ENCODE results near the gene TANC1.

The TANC1 gene

DNA sequence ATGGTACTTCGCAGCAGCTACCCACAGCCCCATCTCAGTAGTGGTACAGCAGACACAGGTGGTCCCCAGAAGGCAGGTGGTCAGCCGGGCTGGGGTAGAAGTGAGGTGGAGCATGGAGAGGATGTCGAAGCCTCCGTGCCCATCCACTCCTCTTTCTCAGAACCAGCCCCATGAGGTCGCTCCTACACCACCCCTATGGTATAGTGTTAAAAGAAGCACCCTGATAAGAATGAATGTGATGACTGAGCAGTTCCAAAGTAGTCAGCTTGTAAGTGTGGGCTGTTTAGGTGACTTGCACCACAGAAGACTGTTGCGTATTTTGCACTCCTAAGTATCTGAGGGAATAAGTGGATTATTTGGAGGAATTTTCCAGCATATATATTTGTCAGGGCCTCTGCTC lies 206.7 kb downstream of the TANC1 start:
- peak in 1 of 2 donors; percentile 5 for DNase-seq

DNA sequence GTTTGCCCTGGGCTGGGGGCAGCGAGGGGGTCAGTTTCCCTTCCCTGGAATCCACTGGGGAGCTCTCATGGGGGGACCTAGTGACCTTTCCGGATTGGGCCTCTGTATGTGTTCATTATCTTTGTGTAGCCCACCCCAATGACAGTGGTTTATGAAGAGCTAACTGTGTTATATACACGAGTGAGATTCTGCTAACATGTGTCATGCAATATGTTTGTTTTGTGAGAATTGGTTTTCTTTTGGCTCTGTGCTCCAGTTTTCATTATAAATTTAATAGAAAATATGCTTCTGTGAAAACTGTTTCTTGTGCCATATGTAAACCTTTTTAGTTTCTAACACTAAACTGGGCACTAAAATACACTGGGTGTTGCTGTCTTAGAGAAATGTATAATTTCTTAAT lies 207.5 kb downstream of the TANC1 start:
- no peak for DNase-seq

DNA sequence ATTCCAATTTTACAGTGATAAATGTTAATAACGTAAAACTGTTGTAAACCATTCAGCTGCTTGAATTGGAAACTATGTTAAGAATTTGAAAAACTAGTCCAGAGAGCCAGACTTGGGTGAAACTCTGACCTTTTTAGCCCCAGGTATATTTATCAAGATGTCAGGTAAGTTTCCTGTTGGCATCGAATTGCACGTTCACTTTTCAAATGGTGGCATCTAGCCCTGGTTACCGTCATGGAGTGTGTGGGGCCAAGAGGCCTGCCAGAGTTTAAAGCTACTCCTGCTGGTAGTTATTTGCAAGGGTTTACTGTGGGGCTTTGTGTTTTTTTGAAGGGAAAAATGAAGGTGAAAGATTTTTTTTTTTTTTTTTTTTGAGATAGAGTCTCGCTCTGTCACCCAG lies 208.1 kb downstream of the TANC1 start:
- no peak for DNase-seq

DNA sequence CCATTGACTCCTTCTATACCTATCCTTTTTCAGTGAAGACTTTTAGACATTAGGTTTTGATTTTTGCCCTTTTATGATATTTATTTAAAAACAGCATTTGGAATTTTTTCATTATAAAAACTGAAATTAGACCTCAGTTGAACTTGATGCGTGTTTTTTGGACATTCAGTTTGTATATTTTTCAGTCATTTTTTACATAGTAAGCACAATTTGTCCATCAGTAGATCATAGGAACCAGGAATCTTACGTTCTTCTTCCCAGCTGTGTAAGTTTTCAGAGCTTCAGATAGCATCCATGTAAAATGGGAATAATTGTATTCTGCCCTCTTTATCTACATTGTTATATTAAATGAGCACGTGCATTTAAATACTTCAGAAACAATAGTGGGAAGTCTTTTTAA lies 208.9 kb downstream of the TANC1 start:
- no peak for DNase-seq

DNA sequence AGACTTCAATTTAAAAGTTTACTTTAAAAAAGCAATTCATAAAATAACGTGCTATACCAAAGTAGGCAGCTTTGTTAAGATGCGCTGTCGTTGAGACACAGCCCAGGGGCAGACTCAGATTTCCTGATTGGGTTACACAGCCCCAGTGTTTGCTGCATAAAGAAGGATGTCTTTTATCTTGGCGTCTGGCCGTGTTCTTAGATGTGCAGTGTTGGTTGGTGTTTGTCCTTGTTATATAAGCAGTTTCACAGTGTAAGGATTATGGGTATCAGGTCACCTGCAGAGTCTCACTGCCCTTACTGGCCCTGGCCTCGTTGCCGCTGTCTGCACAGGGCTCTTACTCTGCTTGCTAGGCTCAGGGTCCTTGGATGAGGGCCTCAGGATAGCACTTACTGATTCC lies 209.5 kb downstream of the TANC1 start:
- DNase-seq, result no peak

DNA sequence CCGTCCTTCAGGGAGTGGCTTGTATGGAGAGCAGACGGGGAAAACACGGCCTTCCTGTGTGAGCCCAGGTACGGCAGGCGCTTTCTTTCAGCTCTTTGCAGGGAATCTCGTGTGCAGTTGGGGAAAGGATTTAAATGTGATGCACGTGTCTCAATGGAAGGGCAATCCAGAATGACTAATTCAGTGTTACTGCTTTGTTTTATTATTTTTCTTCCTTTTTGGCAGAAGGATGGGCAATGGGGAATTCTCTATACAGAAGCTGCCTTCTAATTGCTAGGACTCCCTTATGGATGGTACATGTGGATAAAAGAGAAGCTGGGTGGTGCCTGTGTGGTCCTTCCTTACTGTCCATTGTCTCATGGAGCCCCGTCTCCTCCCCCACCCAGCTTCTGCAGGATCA lies 210.7 kb downstream of the TANC1 start:
- DNase-seq, result no peak

DNA sequence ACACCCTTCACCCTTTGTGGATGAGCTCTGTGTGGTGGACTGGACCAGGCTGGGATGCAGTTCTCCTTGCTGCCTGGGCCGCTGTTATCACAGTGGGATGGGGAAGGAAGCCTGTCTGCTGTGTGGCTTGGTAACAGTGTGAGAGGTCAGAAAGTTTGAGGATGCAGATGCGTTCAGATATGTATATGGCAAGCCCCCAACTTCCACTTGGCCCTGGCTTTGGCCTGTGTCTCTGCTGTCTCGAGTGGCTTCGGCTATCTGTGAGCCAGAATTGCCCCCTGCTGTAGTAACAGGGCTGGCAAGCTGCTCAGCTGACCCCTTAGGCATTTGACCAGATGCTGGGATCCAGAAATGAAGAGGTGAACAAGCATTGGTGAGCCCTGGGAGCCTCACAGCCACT lies 211.3 kb downstream of the TANC1 start:
- DNase-seq, result no peak

DNA sequence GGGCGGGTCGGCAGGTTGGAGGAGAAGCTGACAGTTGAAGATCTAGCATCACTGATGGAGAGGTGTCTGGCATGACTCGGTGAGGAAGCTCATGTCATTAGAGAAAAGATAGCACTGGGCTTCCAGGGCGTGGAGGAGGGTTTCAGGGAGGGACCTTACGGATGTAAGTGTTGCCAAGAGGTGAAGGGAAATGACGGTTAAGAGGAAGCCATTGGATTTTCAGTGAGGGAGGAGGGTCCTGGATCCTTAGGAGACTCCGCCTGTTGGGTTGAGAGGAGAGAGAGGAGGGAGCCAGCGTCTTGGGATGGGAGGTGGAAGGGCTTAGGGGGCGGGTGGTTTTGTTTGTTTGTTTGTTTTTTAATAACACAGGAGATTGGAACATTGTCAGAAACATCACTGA lies 214.9 kb downstream of the TANC1 start:
- no peak for DNase-seq

DNA sequence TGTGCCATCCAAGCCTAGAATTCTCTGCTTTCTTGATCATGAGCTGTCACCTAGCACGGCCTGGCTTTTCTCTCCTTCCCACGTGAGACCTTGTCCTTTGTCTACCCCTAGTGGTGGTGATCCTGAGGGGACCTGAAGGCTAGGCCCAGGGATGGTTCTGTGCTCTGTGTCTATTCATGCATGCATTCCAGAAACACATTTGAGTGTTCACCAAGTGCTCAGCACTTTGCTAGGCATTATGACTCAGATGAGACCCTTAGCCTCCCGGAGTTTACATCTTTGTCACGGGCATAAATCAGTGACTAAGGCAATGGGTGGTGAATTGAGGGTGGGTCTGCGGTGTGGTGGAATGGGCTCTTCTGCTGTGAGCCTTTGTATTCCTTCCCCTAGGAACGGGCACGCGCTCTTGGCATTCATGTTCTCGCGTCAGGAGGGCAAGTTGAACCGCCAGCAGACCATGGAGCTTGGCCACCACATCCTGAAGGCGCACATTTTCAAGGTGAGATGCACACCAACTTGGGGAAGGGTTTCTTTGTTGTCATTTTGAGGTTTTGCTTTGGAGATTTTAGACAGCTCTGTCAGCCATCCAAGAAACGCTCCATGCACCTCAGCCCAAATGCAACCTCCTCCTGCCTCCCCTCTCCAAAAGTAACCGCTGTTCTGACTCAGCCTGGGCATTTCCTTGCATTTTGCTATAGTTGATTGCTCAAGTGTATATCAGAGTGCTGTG lies 217.1 kb downstream of the TANC1 start:
- peak; percentile 14 to 29 for DNase-seq

DNA sequence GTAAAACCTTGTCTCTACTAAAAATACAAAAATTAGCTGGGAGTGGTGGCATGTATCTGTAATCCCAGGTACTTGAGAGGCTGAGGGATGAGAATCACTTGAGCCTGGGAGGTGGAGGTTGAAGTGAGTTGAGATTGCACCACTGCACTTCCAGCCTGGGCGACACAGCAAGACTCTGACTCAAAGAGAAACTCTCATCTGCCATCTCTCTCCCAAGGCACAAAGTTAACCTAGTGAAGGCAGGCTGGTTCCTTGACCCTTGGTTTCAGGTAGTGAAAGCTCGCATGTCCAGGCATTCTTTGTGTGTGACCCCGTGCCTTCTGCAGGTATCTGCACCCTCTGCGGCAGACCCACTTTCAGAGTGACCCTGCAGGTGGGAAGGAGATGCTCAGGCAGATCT lies 218.0 kb downstream of the TANC1 start:
- no peak for DNase-seq

DNA sequence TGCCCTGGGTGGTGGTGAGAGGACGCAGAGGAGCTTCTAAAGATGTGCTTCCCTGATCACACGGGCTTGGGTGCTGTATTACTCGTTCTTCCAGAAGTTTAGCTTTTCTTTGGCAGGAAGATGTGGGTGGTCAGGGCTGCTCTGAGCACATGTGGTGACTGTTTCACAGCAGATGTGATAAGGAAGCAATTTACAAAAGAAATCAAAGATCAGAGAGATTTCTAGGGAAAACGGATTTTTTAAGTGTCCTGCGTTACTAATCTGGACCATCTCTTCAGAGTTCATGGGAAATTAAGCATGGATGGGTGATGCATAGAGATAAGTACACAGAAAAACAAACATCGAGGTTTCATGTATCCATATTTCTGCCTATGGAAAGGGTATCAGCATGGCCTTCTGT lies 218.7 kb downstream of the TANC1 start:
- no peak for DNase-seq

DNA sequence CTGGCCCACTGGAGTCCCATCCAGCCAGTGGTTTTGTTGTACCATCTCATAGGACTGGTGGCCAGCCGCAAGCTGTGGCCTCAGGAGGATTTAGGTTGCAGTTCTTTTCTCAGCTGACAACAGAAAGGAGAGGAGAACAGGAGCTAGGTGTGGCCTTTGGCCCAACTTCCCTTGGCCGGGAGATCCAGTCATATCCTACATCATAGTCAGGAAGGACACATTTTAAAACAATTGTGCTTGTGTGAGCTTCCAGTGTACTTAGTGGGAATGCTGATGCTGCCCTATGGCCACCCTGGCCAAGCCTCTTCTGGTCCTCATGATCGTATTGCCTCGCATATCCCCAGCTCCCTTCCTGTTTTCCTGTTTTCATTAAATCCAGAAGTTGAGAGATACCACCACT lies 220.0 kb downstream of the TANC1 start:
- no peak for DNase-seq

DNA sequence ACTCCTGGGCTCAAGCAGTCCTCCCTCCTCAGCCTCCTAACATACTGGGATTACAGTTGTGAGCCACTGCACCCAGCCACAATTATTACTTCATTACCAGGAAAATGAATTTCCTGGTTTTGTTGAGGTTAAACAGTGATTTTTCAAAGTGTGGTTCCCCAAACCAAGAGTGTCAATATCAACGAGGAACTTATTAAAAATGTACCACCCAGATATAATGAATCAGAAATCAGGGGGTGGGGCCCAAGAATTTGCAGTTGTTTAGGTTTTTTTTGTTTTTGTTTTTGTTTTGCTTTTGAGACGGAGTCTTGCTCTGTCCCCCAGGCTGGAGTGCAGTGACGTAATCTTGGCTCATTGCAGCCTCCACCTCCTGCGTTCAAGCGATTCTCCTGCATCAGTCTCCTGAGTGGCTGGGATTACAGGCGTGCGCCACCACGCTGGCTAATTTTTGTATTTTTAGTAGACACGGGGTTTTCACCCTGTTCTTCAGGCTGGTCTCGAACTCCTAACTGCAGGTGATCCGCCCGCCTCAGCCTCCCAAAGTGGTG lies 224.0 kb downstream of the TANC1 start:
- no peak for DNase-seq

DNA sequence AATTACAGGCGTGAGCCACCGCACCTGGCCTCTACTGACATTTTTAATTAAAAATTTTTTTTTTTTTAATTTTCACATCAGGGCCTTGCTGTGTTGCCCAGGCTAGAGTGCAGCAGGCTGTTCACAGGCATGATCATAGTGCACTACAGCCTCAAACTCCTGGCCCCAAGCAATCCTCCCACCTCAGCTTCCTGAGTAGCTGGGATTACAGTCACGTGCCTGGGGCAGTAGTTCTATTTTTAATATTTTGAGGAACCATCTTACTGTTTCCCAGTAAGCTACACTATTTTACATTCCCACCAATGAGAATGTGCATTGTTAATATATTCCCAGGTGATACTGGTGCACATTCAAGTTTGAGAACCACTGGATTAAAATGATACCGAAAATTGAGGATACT lies 225.4 kb downstream of the TANC1 start:
- no peak for DNase-seq

DNA sequence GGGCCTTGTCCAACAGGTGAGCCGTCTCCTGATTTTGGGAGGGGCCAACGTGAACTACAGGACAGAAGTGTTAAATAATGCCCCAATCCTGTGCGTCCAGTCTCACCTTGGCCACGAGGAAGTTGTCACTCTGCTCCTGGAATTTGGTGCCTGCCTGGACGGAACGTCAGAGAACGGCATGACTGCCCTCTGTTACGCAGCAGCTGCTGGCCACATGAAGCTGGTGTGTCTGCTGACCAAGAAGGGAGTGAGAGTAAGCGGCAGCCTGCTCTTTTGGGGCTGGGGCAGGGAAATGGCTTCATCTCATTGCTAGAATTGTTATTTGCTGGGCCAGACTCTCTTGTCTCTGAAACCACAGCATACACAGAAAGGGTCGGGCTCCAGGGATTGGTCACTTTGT lies 225.8 kb downstream of the TANC1 start:
- DNase-seq, result no peak

DNA sequence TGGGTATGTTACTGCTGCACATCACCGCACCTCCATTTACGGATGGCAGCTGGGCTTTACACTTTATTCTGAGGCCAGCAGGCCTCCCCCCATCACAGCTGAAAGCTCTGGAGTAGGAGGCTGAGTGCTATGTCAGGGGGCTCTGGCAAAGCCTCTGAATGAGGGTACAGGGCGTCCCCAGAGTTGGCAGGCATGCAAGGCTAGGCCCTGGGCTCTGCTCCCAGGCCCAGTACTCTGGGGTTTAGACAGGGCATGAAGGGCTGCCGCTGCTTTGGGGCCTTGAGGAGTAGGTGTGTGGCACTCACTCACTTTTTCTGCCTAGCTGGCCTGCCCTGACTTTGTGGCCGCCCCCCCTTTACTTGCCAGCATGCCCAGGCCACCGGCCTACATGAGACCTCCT lies 227.3 kb downstream of the TANC1 start:
- no peak for DNase-seq

DNA sequence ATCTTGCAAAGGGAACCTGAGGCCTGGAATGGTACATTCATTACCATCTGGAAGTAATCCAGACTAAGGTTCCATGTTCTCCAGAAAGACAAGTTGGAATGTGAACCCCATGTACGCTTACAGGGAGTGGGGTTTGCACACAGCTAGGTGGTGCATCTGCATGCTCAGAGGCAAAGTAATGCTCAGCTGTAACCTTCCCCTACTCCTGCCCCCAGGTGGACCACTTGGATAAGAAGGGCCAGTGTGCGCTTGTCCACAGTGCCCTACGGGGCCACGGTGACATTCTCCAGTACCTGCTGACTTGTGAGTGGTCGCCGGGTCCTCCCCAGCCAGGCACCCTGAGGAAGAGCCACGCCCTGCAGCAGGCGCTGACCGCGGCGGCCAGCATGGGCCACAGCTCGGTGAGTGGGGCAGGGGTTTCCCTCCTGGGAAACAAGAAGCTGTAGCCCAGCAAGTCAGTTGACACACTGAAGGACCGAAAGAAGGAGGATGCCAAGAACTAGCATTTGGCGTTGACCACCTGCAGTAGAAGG lies 228.0 kb downstream of the TANC1 start:
- DNase-seq, result no peak

DNA sequence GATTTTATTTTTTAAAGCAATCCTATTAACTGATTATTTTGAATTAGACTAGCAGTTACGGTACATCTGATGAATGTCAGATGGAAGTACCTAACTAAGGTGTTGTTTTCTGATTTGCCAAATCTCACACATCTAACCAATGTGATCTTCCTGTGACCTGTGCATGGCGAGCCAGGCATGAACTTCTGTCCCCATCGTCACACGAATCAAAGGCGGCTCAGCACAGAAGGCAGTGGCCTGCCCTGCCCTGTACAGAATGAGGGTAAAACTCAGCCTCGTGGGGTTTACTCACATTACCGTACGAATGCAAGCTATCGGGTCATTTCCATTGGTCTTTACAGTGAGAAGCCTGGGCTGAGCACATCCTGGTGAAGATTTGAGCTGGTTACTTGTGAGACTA lies 230.8 kb downstream of the TANC1 start:
- no peak for DNase-seq

DNA sequence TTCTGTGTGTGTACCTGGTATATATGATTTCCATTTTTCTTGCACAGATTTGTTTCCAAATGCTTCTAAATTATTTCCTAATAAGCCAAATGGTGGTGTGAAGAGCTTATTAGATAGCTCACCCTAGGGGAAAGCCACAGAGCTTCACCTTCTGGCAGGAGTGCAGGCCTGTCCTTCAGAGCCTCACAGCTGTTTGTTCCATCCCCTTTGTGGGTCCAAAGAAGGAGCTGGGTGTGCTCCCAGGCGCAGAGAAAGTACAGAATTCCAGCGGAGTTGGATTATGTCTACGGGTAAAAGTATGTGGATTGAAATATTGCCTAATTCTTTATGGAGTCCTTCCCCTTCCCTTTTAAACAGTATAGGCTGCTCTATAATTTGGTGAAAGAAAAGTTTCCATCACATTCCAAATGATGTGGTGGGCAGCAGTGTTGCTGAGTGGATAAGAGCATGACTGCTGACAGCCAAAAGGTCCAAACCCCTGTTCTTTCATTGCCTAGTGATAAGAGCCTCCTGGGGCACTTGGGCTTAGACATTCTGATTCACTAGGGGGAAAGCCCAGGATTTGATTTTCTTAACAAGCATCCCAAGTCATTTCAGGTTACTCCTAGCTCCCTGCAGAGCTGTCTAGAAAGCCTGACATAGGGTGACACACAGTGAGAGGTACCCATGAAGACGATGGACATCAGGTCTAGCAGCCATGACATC lies 231.5 kb downstream of the TANC1 start:
- DNase-seq, result no peak

DNA sequence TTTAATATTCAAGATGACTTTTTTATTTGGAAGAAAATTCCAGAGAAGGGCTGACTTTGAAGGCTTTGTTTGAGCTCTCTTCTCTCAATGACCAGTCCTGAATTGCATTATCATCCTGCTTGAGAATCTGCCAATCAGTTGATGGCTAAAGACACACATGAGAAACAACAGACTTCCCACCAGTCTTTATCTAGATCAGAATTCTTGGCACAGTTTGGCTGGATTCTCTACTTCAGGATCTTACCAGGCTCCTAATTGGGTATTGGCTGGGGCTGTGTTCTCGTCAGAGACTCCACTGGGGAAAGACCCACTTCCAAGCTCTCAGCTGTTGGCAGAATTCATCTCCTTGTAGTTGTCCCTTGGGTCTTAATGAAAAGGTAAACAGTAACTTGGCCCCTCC lies 232.1 kb downstream of the TANC1 start:
- no peak for DNase-seq

DNA sequence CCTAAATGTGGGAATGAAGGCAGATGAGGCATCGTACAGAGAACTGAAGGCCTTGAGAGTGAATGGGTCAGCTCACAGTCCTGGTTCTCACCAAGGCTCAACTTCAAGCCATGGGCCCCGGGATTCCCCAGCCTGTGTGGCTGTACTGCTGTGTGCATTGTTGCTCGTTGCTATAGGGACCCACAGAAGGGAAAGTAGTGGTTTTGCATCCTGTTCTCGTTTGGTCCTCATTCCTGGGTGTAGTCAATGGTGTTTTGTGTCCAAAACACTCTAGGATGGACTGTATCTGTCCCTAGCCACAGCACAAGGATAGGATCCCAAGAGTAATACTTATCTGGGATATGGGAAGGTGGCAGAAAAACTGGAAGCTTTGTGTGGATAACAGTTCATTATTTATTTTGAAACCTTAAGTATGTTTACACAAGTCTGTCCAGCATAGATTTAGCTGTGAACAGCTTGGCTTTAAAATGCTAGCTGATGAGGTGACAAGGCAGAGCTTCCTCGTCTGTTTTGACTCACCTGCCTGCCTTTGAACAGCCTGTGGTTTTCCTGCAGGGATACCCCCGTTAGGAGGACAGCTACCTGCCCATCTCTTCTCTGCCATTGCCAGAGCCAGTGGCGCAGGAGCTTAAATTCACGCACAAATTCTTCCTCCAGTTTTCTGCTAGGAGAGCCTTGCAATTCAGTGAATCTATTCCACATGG lies 233.1 kb downstream of the TANC1 start:
- peak; percentile 39 to 58 for DNase-seq

DNA sequence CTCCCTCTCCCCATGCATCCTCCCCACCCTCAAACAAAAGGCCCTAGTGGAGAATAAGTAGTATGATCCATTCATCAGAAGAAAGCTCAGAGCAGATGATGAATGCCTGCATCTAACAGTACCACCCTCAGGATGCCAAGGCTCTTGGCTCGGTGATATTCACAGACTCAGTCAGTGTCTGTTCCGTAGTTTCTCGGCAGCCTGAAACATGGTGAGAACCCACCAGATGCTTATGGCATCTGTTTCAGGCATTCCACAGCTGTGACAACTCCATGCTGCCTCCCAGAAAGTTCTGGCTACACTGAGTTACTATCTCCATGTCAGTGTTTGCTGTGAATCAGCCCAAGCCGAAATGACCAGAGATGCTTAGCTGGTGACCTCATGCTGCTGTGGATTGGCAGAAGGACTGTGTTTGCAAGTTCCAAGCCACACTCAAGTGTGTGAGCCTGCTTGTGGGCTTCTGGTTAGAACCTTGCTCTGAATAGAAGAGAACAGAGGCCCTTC lies 234.2 kb downstream of the TANC1 start:
- DNase-seq, result no peak

DNA sequence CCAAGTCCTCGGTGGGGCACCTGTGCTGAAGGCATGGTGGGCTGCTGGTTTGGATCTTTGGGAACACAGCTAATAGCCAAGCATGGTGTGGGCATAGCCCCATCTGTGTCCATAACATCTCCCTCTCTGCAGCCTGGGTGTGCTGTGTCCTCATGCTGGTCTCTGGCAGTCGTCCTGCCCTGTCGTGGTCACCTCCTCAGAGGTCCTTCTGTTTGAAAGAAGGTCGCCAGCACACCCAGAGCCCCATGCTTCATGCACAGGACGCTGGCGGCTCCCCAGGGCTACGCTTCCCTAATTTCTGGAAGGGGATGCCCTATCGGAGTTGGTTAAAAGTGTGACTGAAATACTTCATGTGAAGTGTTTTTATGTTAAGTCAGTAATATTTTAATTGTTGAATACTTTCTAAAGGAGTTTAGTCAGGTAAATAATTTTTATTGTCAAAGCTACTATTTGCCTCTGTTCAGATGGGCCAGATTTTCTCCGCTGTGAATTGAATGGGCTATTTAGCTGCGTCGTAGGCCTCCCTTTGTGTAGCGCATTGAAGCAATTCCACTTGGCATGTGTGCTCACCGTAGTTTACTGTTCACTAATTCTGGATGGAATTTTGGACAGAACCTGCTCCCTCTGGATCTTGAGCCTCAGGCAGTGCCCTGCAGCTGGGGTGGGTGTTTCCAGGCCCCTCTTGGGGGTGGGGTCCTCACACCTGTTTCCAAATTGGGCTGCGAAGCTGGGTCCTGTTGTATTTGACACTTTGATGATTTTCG lies 236.1 kb downstream of the TANC1 start:
- DNase-seq, result no peak

All from CD4-positive, alpha-beta T cell treated with Interleukin-1 beta for 1 hour (primary cell).